ENCODE results near the gene SELPLG. TPM values are rescaled to one million over a fixed set of nuclear protein-coding genes. Genes with fewer than 3 reads are reported as not detected.

The SELPLG gene
- total and polyA plus RNA-seq, 8 donors = 1.2 to 6.1 (median 3.0) TPM

- Histone ChIP-seq H3K27me3 (no peaks in the 10 kb centered on the region), H3K4me3 (no peak overlapping the region), H3K4me1 (peaks cover 21 to 76% (median 48%) of the 10 kb centered on the region in 4 donors), H3K27ac (peak overlapping the region in 4 of 5 donors; percentile 30 to 91 (median 88)), H3K9me3 (no peaks in the 10 kb centered on the region), H3K36me3 (peaks cover 0 to 10% (median 4%) of the 10 kb centered on the region in 4 donors)
- WGBS, 5 donors = 60 to 89% (median 80%) methylated on average over 8 of the region's 8 CpGs
- intact Hi-C loops (cut with DNase I; ENCODE audit: low total_unique reads) = loop anchor here (5.0 kb wide), 1 partner anchor 134 kb away; no protein-coding TSS in a partner anchor
- DNase-seq = no peak
- TF ChIP-seq EP300 (IDR thresholded peaks at IDR 0.05) (no peak), CTCF (IDR thresholded peaks at IDR 0.05) (no peak), POLR2AphosphoS5 (IDR thresholded peaks at IDR 0.05) (no peak), POLR2A (IDR thresholded peaks at IDR 0.05) (no peak)
Measured at GRCh38 chr12:108668063-108668462, 34.4 kb upstream of the SELPLG start.

- no peaks in the 10 kb centered on the region for H3K9me3 ChIP-seq
- DNase-seq = no peak
- intact Hi-C loops (cut with DNase I; ENCODE audit: low total_unique reads) = loop anchor here (5.0 kb wide), 1 partner anchor 135 kb away; no protein-coding TSS in a partner anchor
- TF ChIP-seq POLR2A (IDR thresholded peaks at IDR 0.05) (no peak), EP300 (IDR thresholded peaks at IDR 0.05) (no peak)
- H3K4me1 ChIP-seq = peaks cover 21 to 69% (median 48%) of the 10 kb centered on the region in 4 donors
- H3K36me3 ChIP-seq = peaks cover 0 to 5% (median 1%) of the 10 kb centered on the region in 4 donors
- WGBS, 5 donors = 52 to 93% (median 80%) methylated on average over 2 of the region's 2 CpGs
- H3K27ac ChIP-seq = peak overlapping the region in 4 of 5 donors; percentile 30 to 91 (median 88)
- no peak overlapping the region for H3K4me3 ChIP-seq
- no peaks in the 10 kb centered on the region for H3K27me3 ChIP-seq
Measured at GRCh38 chr12:108667349-108667748, 33.7 kb upstream of the SELPLG start.

- H3K4me1 ChIP-seq = peaks cover 21 to 67% (median 48%) of the 10 kb centered on the region in 4 donors
- intact Hi-C loops (cut with DNase I; ENCODE audit: low total_unique reads) = loop anchor here (5.0 kb wide), 1 partner anchor 136 kb away; no protein-coding TSS in a partner anchor
- 47 to 67% (median 57%) methylated on average over 3 of the region's 3 CpGs for WGBS, 5 donors
- H3K9me3 ChIP-seq = no peaks in the 10 kb centered on the region
- DNase-seq = peak in 1 of 2 donors; percentile 65
- H3K4me3 ChIP-seq = no peak overlapping the region
- TF ChIP-seq POLR2A (IDR thresholded peaks at IDR 0.05) (no peak), CTCF (IDR thresholded peaks at IDR 0.05) (no peak), POLR2AphosphoS5 (IDR thresholded peaks at IDR 0.05) (no peak), EP300 (IDR thresholded peaks at IDR 0.05) (no peak)
- peak overlapping the region in 4 of 5 donors; percentile 39 to 91 (median 88) for H3K27ac ChIP-seq
- H3K27me3 ChIP-seq = no peaks in the 10 kb centered on the region
- H3K36me3 ChIP-seq = peaks cover 0 to 8% (median 5%) of the 10 kb centered on the region in 4 donors
Measured at GRCh38 chr12:108666401-108666881, 32.7 kb upstream of the SELPLG start.

- Histone ChIP-seq H3K4me1 (peaks cover 21 to 67% (median 48%) of the 10 kb centered on the region in 4 donors), H3K27ac (peak overlapping the region in 4 of 5 donors; percentile 77 to 91 (median 88)), H3K36me3 (peaks cover 0 to 8% (median 6%) of the 10 kb centered on the region in 4 donors), H3K4me3 (no peak overlapping the region), H3K9me3 (no peaks in the 10 kb centered on the region), H3K27me3 (no peaks in the 10 kb centered on the region)
- no peak for TF ChIP-seq EP300 (IDR thresholded peaks at IDR 0.05)
- no peak for TF ChIP-seq POLR2AphosphoS5 (IDR thresholded peaks at IDR 0.05)
- TF ChIP-seq CTCF (IDR thresholded peaks at IDR 0.05) = no peak
- no peak for TF ChIP-seq POLR2A (IDR thresholded peaks at IDR 0.05)
- 73 to 87% (median 83%) methylated on average over 6 of the region's 6 CpGs for WGBS, 5 donors
- intact Hi-C loops (cut with DNase I; ENCODE audit: low total_unique reads) = loop anchor here (5.0 kb wide), 1 partner anchor 137 kb away; no protein-coding TSS in a partner anchor
- no peak for DNase-seq
Measured at GRCh38 chr12:108665608-108666202, 32.0 kb upstream of the SELPLG start.

Data from stomach (tissue), 9 donors.